ENCODE measurements around the gene ASPM. TPM values are rescaled to one million over a fixed set of nuclear protein-coding genes. Genes with fewer than 3 reads are reported as not detected.

ASPM gene
- total and polyA plus RNA-seq, 4 donors = 0.17 to 45.3 (median 0.84) TPM

- no peaks in the 10 kb centered on the region for H3K4me1 ChIP-seq (ENCODE audit: control insufficient read depth in 4 of 4, insufficient read depth in 4 of 4, low read length in 3 of 4)
- 89% methylated on average over 2 of the region's 2 CpGs for WGBS
- H3K4me3 ChIP-seq (ENCODE audit: low read depth in 1 of 3, low read length in 3 of 3) = no peak overlapping the region
- no peak overlapping the region for H3K27ac ChIP-seq (ENCODE audit: low read depth in 1 of 2, low read length in 2 of 2)
- no peak for TF ChIP-seq ZBTB33 (IDR thresholded peaks at IDR 0.05)
- no peak for DNase-seq (ENCODE audit: low spot score)
- no peaks in the 10 kb centered on the region for H3K27me3 ChIP-seq (ENCODE audit: control insufficient read depth in 4 of 4, insufficient read depth in 4 of 4, low read length in 3 of 4)
- H3K9me3 ChIP-seq (ENCODE audit: control insufficient read depth in 4 of 4, low read length in 3 of 4) = no peaks in the 10 kb centered on the region
- H3K36me3 ChIP-seq (ENCODE audit: control insufficient read depth in 4 of 4, insufficient read depth in 3 of 4, low read depth in 1 of 4, low read length in 3 of 4) = no peaks in the 10 kb centered on the region
- H3K9ac ChIP-seq (ENCODE audit: low read depth in 1 of 2, low read length in 2 of 2) = no peak overlapping the region
Observed at GRCh38 chr1:197129698-197130097, 16.8 kb downstream of the ASPM start.

GRCh38 chr1:197127246-197127912 is 19.1 kb downstream of the ASPM start:
- 95% methylated on average over 2 of the region's 2 CpGs for WGBS
- TF ChIP-seq RAD21 (IDR thresholded peaks at IDR 0.05) = no peak
- no peak for TF ChIP-seq REST (IDR thresholded peaks at IDR 0.05)
- TF ChIP-seq HNF4A (conservative IDR thresholded peaks at IDR 0.05) = no peak
- no peak for TF ChIP-seq SP1 (IDR thresholded peaks at IDR 0.05)
- TF ChIP-seq YY1 (IDR thresholded peaks at IDR 0.05) = no peak
- no peak for TF ChIP-seq FOXA1 (IDR thresholded peaks at IDR 0.05)
- no peak for TF ChIP-seq ATF3 (IDR thresholded peaks at IDR 0.05)
- no peak for TF ChIP-seq EGR1 (IDR thresholded peaks at IDR 0.05; ENCODE audit: low read depth in 2 of 2)
- TF ChIP-seq RXRA (IDR thresholded peaks at IDR 0.05) = no peak
- TF ChIP-seq HNF4G (IDR thresholded peaks at IDR 0.05) = no peak
- H3K4me3 ChIP-seq (ENCODE audit: low read depth in 1 of 3, low read length in 3 of 3) = no peak overlapping the region
- H3K27me3 ChIP-seq (ENCODE audit: control insufficient read depth in 4 of 4, insufficient read depth in 4 of 4, low read length in 3 of 4) = no peaks in the 10 kb centered on the region
- H3K9me3 ChIP-seq (ENCODE audit: control insufficient read depth in 4 of 4, low read length in 3 of 4) = no peaks in the 10 kb centered on the region
- H3K27ac ChIP-seq (ENCODE audit: low read depth in 1 of 2, low read length in 2 of 2) = no peak overlapping the region
- H3K36me3 ChIP-seq (ENCODE audit: control insufficient read depth in 4 of 4, insufficient read depth in 3 of 4, low read depth in 1 of 4, low read length in 3 of 4) = no peaks in the 10 kb centered on the region
- H3K9ac ChIP-seq (ENCODE audit: low read depth in 1 of 2, low read length in 2 of 2) = no peak overlapping the region
- no peaks in the 10 kb centered on the region for H3K4me1 ChIP-seq (ENCODE audit: control insufficient read depth in 4 of 4, insufficient read depth in 4 of 4, low read length in 3 of 4)
- DNase-seq (ENCODE audit: low spot score) = no peak

GRCh38 chr1:197126691-197127090 is 19.8 kb downstream of the ASPM start:
- no peak for DNase-seq (ENCODE audit: low spot score)
- Histone ChIP-seq H3K9me3 (ENCODE audit: control insufficient read depth in 4 of 4, low read length in 3 of 4) (no peaks in the 10 kb centered on the region), H3K9ac (ENCODE audit: low read depth in 1 of 2, low read length in 2 of 2) (no peak overlapping the region), H3K27ac (ENCODE audit: low read depth in 1 of 2, low read length in 2 of 2) (no peak overlapping the region), H3K4me1 (ENCODE audit: control insufficient read depth in 4 of 4, insufficient read depth in 4 of 4, low read length in 3 of 4) (no peaks in the 10 kb centered on the region), H3K4me3 (ENCODE audit: low read depth in 1 of 3, low read length in 3 of 3) (no peak overlapping the region), H3K27me3 (ENCODE audit: control insufficient read depth in 4 of 4, insufficient read depth in 4 of 4, low read length in 3 of 4) (no peaks in the 10 kb centered on the region), H3K36me3 (ENCODE audit: control insufficient read depth in 4 of 4, insufficient read depth in 3 of 4, low read depth in 1 of 4, low read length in 3 of 4) (no peaks in the 10 kb centered on the region)
- peak; percentile 39 to 51 for TF ChIP-seq RXRA (IDR thresholded peaks at IDR 0.05)
- TF ChIP-seq ZBTB33 (IDR thresholded peaks at IDR 0.05) = no peak
- WGBS = 34% methylated on average over 3 of the region's 3 CpGs
